Measurements from ENCODE around the gene MUTYH. TPM values are rescaled to one million over a fixed set of nuclear protein-coding genes. Genes with fewer than 3 reads are reported as not detected.
"Not testable (repeated sequence)": the region's sequence is repeated elsewhere in the genome, so short reads cannot be mapped to it uniquely, and the experiment has no call there.

The MUTYH gene
- total RNA-seq, 2 experiments from 2014 or later, result 57.9 to 67.4 TPM

DNA sequence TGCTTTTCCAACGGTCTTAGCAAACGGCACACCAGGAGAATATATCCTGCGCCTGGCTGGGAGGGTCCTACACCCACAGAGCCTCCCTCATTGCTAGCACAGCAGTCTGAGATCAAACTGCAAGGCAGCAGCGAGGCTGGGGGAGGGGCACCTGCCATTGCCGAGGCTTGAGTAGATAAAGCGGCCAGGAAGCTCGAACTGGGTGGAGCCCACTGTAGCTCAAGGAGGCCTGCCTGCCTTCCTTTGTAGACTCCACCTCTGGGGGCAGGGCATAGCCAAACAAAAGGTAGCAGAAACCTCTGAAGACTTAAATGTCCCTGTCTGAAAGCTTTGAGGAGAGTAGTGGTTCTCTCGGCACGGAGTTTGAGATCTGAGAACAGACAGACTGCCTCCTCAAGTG is 55.4 kb downstream of the MUTYH start:
- H3K4me1 ChIP-seq (ENCODE audit: insufficient read depth, low read length); H3K36me3 Mint-ChIP-seq (ENCODE audit: low read depth); H3K27me3 Mint-ChIP-seq; H3K9me3 ChIP-seq (ENCODE audit: control insufficient read depth in 1 of 2, insufficient read depth in 1 of 2, low read length in 2 of 2); H3K9me3 Mint-ChIP-seq; H3K4me1 Mint-ChIP-seq (ENCODE audit: low read depth); POLR2A ChIA-PET; H3K27ac Mint-ChIP-seq; H3K4me3 ChIP-seq (ENCODE audit: low read length); H3K4me3 Mint-ChIP-seq; intact Hi-C loops (cut with DNase I, micrococcal nuclease); DNase-seq; H3K36me3 ChIP-seq (ENCODE audit: insufficient read depth, low read length); H3K27ac ChIP-seq (ENCODE audit: low read depth in 1 of 2, low read length in 2 of 2); CTCF ChIA-PET; ATAC-seq (ENCODE audit: poor library complexity); H3K27me3 ChIP-seq (ENCODE audit: control insufficient read depth in 1 of 2, insufficient read depth in 2 of 2, low read length in 2 of 2): not testable (repeated sequence)

DNA sequence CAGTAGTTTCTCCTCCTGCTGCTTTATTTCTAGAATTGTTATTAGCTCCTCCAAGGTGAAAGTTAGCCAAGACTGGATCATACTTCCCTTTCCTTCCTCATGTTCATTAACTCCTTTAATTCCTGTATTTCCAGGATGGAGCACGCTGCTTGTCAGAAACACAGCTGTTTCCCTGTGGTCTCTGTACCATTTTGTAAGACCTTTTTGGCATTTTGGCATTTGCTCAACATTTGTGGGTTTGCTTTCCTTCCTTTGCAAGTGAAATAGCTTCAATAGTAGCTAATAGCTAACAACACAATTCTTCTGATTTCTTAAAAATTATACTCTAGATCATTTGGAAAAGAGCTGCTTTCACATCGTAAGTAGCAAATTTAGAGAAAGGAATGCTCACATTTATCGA is 57.9 kb downstream of the MUTYH start:
- Histone ChIP-seq H3K4me1 (ENCODE audit: insufficient read depth, low read length) (no peaks in the 10 kb centered on the region), H3K9me3 (ENCODE audit: control insufficient read depth in 1 of 2, insufficient read depth in 1 of 2, low read length in 2 of 2) (peaks cover 0 to 8% of the 10 kb centered on the region in 2 experiments), H3K36me3 (ENCODE audit: insufficient read depth, low read length) (no peaks in the 10 kb centered on the region), H3K4me3 (ENCODE audit: low read length) (no peak overlapping the region), H3K27me3 (ENCODE audit: control insufficient read depth in 1 of 2, insufficient read depth in 2 of 2, low read length in 2 of 2) (no peaks in the 10 kb centered on the region), H3K27ac (ENCODE audit: low read depth in 1 of 2, low read length in 2 of 2) (no peak overlapping the region)
- TF ChIP-seq, protein P1, sequence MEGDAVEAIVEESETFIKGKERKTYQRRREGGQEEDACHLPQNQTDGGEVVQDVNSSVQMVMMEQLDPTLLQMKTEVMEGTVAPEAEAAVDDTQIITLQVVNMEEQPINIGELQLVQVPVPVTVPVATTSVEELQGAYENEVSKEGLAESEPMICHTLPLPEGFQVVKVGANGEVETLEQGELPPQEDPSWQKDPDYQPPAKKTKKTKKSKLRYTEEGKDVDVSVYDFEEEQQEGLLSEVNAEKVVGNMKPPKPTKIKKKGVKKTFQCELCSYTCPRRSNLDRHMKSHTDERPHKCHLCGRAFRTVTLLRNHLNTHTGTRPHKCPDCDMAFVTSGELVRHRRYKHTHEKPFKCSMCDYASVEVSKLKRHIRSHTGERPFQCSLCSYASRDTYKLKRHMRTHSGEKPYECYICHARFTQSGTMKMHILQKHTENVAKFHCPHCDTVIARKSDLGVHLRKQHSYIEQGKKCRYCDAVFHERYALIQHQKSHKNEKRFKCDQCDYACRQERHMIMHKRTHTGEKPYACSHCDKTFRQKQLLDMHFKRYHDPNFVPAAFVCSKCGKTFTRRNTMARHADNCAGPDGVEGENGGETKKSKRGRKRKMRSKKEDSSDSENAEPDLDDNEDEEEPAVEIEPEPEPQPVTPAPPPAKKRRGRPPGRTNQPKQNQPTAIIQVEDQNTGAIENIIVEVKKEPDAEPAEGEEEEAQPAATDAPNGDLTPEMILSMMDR (IDR thresholded peaks at IDR 0.05), result no peak
- intact Hi-C loops (cut with DNase I, micrococcal nuclease), result no loop called here
- ChIA-PET CTCF (no interaction called here), POLR2A (no interaction called here)
- ATAC-seq (ENCODE audit: poor library complexity), result no peak
- Mint-ChIP-seq H3K4me1 (ENCODE audit: low read depth) (no peaks in the 10 kb centered on the region), H3K27ac (no peak overlapping the region), H3K27me3 (no peaks in the 10 kb centered on the region), H3K4me3 (no peak overlapping the region), H3K9me3 (no peaks in the 10 kb centered on the region), H3K36me3 (ENCODE audit: low read depth) (no peaks in the 10 kb centered on the region)
- DNase-seq, result no peak

Other genes starting within 250 kb of the MUTYH start
- gene ZSWIM5, start 133.8 kb downstream of the MUTYH start, total RNA-seq, result 1 to 10 TPM in 1 of 2 experiments, under 1 TPM in 1; 0.91 to 1.1 TPM
- not detected for gene HPDL, start 13.5 kb downstream of the MUTYH start, total RNA-seq
- 10 to 100 TPM; 44.5 to 46.2 TPM for gene TOE1, start 270 bp downstream of the MUTYH start, total RNA-seq
- 1 to 10 TPM; 2.8 to 3.4 TPM for gene TESK2, start 150.7 kb upstream of the MUTYH start, total RNA-seq
- gene CCDC163, start 159.6 kb upstream of the MUTYH start, total RNA-seq, result under 1 TPM; 0.42 to 0.58 TPM
- gene MMACHC, start 159.9 kb upstream of the MUTYH start, total RNA-seq, result under 1 TPM; 0.27 to 0.81 TPM
- gene PRDX1, start 181.4 kb upstream of the MUTYH start, total RNA-seq, result 10 to 100 TPM; 18.1 to 24.1 TPM
- 10 to 100 TPM; 25.3 to 31.0 TPM for gene AKR1A1, start 210.4 kb upstream of the MUTYH start, total RNA-seq
- 100 to 1,000 TPM; 110 to 112 TPM for gene NASP, start 243.6 kb upstream of the MUTYH start, total RNA-seq